ENCODE results near the gene DNM1.

- no peak for TF ChIP-seq CTCF (IDR thresholded peaks at IDR 0.05; ENCODE audit: borderline replicate concordance, extremely low read depth, low read length, poor library complexity, severe bottlenecking)
- no peak for TF ChIP-seq EZH2 (IDR thresholded peaks at IDR 0.05; ENCODE audit: borderline replicate concordance, low read depth, low read length, severe bottlenecking)
Observed at GRCh38 chr9:128276574-128277270, 73.5 kb downstream of the DNM1 start.

Measured in DND-41 (cell line).